HG02623 (cell line): ENCODE measurements around the gene GSTT4.
"Not testable (repeated sequence)": the region's sequence is repeated elsewhere in the genome, so short reads cannot be mapped to it uniquely, and the experiment has no call there.

Experiments
- ATAC-seq: cut with Tn5 transposase; IDR thresholded peaks from one replicate; pipeline ENCODE4 v1.9.1; 2021; ENCODE audit warnings: moderate library complexity; ENCODE audit not compliant: unreplicated experiment

The GSTT4 gene

DNA sequence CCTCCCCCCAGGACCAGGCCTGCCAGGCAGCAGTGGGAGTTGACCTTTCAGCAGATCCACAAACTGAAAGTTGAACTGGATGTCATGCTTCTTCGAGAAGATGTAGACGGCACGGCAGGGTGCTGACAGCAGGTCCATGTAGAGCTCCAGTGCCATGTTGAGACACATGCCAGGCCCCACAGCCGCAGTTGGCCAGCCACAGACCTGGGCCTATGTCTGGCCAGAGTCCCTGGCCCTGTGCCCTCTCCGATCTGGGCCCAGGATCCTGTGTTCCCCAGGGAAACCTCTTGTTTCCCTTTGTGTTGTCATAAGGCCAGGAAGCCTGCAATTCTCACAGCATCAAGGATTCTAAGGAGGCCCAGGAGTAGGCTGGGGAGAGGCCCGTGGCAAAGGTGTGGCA is at the start of gene GSTT4:
GSTT4 (minus strand) TSS at position 253 of the 400 bp plus-strand sequence; CDS start at position 156, 97 bp downstream.
- ATAC-seq, result no peak

DNA sequence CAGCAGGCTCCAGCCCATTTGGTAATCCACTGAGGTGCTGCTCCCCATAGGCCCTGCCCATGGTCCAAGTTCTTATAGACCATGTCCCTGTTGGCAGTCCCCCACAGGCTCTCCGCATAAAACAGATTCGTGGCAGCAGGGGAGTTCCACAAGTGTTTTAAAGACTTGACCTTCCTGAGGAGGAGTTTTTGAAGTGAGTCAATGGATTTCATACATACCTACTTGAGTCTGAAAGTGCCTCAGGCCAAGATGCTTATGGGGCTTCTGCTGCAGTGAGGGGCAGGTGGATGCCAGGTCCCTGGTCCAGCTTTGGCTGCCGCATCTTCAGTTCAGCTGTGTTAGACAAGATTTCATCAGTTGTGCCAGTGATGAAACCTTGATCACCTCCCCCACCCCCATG is 49.1 kb upstream of the GSTT4 start:
- ATAC-seq, result no peak

DNA sequence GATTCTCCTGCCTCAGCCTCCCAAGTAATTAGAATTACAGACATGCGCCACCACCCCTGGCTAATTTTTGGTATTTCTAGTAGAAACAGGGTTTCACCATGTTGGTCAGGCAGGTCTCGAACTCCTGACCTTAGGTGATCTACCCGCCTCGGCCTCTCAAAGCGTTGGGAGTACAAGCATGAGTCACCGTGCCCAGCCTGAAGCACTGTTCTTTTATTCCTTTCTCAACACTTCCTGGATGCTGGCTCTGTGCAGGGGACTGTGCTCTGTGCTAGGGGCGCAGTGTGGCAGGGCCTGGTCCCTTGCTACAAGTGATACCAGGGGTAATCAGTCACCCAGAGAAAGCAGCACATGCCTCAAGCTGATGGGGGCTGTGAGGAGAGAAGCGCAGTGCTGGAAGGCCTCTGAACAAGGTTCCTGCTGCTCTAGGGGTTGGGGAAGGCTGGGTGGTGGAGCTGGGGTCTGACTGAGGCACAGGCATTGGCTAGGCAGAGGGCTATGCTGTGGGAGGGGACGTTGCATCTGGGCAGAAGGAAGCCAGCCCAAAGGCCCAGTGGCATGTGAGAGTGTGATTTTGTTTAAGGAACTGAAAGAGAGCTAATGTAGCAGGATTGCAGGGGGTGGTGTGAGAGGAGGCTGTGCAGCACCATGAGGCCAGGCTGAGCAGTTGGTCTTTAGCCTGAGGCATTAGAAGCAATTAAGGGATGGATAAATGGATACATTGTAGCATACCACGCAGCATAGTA is 48.4 kb upstream of the GSTT4 start:
- ATAC-seq, result no peak

DNA sequence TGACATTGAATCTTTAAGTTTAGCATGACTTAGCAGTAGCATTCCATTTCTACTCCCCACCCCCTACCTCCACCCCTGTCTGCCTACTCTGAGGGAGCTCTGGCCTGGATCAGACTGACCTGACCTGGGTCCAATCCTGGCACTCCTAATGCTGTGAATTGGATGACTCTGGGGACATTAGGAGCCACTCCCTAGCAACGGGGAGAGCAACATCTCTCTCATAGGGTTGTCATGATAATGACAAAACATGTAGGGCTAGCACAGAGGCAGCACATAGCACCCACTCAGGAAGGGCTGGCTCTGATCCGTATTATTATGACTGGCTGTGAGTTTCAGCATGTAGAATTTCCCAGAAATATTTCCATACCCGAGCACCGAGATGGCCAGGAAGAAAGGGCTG is 46.3 kb upstream of the GSTT4 start:
- no peak for ATAC-seq

DNA sequence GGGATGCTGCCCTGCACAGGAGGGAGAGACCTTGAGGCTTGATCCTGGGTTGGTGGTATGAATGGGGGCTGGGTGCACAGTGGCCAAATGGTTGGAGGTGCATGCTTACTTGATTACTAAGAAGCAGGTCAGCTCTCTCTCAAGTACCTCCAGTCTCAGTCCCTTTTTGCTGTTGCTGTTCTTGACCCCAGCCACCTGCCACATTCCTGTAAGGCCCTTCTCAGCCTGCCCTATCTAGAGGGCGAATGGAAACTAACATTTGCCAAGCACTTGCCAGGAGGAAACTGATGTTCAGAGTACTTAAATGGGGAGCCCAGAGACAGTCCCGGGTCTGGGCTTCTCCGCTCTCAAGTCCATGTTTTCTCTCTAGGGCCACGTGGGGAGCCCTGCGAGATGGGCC is 45.8 kb upstream of the GSTT4 start:
- ATAC-seq, result no peak

DNA sequence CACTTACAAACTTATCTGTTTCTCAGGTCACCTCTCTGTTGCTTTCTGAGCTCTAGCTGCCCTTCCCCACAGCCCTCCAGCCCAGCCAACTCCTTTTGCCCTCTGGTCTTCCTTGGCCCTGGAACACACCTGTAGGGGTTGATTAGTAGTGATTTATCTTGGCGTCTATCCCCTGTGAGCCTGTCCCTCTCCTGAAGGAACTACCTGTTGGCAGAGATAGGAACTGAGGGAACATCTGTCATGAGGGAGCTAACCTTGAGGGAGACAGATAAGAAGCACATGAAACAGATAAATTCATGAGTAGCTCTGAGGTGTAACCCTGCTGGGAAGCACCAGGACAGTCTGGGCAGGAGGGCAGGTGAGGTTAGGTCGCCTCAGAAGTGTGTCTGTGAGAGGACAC is 44.7 kb upstream of the GSTT4 start:
- no peak for ATAC-seq

DNA sequence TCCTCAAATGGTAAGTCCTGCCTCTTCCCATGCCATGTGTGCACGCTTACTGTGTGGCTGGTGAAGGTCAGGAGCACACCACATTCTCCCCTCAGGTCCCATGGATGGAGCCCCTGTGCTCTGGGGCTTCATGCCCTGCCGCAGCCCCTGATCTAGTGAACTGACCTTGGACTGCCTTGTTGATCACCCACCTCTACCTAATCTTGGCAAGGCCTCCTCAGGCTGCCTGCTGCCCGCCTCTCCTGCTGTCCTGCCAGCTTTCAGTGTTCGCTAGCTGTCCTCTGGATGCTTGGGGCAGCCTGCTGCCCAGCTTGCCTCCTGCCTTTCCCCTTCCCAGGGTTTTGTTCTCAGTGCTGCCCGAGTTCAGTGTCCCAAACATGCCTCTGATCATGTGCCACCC is 44.0 kb upstream of the GSTT4 start:
- ATAC-seq, result no peak

DNA sequence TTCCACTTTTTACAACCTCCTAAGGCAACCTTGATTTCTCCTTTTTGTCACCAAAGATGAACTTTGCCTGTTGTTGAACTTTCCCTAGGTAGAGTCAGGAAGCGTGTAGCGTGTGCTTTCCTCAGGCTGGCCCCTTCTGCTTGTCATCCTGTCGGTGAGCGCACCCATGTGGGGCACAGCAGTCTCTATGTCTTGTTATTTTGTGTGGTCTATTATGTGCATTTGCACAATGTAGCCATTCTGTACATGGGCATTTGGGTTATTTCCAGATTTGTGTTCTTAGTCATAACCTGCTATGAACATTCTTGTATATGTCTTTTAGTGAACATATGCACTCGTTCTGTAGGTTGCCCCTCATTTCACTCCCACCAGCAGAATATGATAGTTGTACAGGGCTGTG is 40.8 kb upstream of the GSTT4 start:
- ATAC-seq, result no peak

DNA sequence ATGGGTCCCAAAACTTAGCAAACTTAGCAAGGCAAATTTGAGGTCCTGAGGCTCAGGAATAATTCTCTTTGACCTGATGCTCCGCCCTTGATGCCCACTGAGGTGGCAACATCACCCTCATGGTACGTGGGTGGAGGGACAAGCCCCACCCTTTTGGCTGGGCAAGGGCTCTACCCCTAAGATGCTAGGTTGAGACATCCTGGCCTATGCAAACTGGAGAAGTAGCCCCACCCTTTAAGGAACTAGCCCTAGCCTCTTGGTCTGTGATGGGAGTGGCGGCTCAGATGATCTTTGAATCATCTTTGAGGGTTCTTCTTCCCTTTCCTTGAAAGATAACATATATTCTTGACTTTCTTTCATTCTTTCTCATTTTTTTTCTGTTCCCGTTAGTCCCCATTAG is 38.7 kb upstream of the GSTT4 start:
- ATAC-seq, result no peak

DNA sequence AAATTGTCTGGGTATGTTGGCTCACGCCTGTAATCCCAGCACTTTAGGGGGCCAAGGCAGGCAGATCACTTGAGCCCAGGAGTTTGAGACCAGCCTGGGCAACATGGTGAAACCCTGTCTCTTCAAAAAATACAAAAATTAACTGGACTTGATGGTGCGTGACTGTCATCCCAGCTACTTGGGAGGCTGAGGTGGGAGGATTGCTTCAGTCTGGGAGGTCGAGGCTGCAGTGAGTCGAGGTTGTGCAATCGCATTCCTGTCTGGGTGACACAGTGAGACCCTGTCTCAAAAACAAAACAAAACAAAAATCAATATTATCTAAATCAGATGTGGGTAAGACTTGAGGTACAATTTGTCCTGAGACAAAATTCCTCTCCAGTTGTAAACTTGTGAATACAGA is 38.2 kb upstream of the GSTT4 start:
- not testable (repeated sequence) for ATAC-seq

DNA sequence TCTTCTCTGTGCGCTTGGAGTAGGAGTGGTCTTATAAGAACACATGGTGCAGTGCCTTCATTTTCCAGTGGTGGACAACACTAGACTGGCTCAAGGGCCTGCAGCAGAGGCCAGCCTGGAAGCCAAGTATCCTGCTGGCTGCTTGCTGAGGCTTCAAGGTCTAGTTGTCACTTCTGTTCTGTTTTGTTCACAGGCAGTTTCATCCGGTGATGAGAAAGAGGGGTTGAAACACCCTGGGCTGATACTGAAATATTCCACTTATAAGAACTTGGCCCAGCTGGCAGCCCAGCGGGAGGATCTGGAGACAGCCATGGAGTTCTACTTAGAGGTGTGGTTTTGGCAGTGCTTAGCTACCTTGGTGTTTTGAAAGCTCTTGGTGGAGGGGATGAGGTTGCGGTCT is 35.7 kb upstream of the GSTT4 start:
- ATAC-seq, result no peak

DNA sequence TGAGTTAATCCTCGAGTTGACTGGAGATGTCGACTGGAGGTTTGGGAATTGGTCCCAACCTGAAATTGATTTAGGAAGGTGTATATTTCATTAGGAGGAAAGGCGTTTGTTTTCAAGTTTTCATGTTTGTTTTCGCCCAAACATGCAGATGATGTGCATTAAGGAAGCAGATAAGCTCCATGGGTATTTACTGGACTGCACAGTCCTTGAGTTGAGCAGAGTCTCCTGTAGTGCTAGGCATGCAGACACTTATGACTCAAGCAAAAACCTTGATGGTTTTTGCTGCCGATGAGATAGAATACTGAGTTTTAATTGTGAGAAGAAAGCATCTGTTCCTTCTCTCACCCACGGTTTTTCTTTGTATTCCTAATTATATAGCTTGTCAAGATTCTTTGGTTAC is 33.8 kb upstream of the GSTT4 start:
- ATAC-seq, result no peak

DNA sequence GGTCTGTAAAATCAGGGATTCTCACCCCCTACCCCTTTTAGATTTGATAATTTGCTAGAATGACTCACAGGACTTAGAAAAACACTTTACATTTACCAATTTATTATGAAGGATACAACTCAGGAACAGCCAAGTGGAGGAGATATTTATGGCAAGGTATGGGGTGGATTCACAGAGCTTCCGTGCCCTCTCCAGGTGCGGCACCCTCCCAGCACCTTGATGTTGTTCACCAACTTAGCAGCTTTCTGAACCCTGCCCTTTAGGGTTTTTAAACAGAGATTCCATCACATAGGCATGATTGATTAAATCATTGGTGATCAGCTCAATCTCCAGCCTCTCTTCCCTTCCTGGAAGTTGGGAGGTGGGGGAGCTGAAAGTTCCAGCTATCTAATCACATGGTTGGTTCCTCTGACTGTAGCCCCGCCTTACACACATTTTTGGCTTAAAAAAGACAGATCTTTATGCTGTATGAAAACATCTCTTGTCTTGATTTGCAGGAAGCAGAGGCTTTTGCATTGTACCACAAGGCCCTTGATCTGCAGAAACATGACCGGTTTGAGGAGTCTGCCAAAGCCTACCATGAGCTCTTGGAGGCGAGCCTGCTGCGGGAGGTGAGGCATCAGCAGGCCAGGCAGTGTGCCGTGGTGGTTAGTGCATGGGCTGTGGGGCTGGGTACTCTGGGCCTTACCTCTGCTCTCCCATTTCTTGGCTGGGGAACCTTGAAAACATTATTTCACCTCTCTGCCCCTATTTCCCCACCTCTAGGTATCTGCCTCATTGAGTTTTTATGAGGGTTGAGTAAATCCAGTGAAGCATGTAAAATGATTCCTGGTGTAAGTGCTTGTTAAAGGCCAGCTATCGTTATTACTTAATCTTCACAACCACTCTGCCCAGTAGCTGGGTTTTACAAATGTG is 32.9 kb upstream of the GSTT4 start:
- ATAC-seq, result no peak

DNA sequence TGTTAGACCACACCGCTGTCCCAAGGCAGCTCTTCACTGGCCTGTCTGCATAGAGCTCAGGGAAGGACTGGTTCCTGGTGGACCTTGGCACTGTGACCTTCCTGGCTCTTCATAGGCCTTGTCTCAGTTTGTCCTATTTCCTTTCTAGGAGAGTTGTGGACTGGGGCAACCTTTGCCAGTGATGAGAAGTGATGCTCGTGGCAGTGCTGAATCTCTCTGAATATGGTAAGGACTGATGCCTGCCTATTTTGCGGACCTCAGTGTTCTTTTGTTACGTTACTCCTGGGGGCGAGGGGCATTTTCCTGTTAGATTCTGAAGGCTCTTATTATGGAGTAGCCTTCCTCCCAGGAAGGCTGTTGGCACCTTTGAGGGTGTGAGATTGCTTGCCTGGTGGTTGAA is 30.0 kb upstream of the GSTT4 start:
- no peak for ATAC-seq

DNA sequence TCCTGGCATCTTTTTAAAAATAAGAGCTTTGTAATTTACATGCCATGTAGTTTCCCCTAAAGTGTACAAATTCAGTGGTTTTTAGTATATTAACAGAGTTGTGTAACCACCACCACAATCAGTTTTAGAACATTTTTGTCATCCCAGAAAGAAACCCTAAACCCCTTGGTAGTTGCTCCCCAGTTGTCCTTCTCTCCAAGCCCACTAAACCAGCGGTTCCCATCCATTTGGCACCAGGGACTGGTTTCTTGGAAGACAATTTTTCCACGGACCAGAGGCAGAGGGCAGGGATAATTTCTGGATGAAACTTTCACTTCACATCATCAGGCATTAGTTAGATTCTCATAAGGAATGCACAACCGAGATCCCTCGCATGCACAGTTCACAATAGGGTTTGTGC is 28.5 kb upstream of the GSTT4 start:
- no peak for ATAC-seq

DNA sequence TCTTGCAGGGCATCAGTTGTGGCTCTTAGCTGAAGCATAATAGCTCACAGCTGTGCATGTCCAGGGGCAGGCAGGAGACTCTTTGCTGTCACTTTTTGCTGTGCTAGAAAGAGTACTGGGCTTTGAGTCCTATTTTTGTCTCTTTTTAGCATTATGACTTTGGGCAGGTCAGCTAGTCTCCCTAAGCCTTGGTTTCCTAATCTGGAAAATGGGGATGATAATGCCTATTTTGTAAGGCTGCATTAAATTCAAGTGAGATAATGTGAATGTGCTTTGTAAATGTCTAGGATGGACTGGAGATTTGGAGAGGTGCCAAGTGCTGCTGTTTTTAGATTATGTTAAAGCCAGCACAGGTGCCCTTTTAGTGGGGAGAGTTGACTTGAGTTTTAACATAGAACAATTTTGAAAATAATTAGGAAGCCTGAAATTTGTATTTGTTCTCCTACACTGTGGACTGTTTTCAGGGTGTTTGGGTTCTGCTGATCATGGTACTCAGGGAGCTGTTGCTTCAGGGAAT is 25.0 kb upstream of the GSTT4 start:
- no peak for ATAC-seq

DNA sequence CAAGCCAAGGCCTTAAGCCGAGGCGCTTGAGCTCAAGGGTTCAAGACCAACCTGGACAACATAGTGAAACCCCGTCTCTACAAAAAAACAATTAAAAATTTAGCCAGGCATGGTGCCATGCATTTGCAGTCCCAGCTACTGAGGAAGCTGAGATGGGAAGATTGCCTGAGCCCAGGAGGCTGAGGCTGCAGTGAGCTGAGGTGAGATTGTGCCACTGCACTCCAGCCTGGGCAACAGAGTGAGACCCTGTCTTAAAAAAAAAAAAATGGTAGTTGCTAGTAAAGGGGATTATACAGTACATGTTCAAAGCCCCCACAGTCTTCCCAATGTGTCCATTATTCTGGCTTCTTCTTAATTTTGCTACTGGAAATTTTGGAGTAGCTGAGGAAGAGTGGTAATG is 24.1 kb upstream of the GSTT4 start:
- no peak for ATAC-seq

DNA sequence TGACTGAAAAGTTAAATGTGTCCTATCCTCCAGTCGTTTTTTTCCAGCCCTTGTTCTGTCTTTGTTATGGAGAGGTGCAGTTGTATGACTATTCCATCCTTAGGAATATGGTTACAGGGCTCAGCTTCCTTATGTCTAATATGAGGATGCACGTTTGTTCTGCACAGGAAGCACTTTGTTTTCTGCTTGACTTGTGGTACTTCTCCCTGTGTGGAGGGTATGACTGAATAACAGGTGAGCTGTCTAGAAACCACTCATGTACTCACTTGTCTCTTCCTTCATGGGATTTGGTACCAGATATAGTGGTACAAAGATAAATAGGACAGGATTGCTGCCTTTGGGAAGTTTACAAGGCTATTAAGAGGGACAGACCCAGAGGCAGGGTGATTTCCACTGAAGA is 23.3 kb upstream of the GSTT4 start:
- no peak for ATAC-seq

DNA sequence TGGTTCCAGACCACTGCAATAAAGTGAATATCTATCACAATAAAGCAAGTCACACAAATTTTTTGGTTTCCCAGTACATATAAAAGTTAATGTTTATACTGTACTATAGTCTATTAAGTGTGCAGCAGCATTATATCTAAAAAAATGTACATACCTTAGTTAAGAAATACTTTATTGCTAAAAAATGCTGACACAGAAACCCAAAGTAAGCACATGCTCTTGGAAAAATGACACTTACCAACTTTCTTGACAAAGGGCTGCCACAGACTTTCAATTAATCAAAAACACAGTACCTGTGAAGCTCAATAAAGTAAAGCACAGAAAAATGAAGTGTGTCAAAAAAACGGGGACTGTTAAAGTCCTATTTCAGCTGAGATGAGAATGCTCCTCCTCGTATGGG is 22.7 kb upstream of the GSTT4 start:
- ATAC-seq, result no peak

DNA sequence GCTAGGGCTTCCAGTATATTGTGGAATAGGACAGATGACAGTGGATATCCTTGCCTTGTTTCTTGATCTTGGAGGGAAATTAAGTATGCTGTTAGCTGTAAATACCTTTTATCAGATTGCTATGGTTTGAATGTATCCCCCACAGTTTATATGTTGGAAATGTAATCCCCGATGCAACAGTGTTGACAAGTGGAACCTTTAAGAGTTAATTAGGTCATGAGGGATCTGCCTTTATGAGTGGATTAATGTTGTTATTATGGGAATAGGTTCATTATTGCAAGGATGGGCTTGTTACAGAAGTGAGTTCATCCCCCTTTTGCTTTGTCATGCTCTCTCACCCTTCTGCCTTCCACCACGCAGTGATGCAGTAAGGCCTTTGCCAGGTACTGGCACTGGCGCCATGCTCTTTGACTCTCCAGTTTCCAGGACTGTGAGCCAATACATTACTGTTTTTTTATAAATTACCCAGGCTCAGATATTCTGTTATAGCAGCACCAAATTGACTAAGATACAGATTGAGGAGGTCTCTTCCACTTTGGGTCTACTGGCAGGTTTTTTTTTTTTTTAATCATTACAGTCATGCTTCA is 22.2 kb upstream of the GSTT4 start:
- ATAC-seq, result no peak

DNA sequence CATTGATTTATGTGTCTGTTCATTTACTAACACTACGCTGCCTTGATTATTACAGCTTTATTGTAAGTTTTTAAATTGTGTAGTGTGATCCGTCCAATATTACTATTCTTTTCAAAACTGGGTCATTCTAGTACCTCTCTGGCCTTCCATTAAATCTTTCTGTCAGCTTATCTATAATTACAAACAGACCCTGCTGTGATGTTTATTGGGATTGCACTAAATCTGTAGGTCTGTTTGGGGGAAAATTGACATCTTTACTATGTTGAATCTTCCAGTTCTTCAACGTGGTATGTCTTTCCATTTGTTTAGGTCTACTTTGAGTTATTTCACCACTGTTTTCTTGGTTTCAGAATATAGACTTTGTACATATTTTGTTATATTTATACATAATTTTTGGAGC is 21.5 kb upstream of the GSTT4 start:
- no peak for ATAC-seq

DNA sequence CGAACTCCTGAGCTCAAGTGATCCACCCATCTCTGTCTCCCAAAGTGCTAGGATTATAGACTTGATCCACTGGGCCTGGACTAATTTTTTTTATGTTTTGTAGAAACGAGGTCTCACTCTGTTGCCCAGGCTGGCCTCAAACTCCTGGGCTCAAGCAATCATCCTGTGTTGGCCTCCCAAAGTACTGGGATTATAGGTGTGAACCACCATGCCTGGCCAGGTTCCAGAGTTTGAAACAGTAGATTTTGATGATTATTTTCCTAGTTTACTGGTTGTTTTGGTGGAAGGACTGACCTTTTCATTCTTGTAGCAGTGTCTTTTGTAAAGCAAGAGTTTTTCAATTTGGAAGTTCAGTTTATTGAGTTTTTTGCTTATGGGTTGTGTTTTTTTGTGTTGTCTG is 20.8 kb upstream of the GSTT4 start:
- no peak for ATAC-seq
